ENCODE data around the gene CYB561D1.

GRCh38 chr1:109499661-109500536 is 6.0 kb downstream of the CYB561D1 start:
- TF ChIP-seq CTCF (IDR thresholded peaks at IDR 0.05): no peak
- no peak for TF ChIP-seq POLR2A (IDR thresholded peaks at IDR 0.05)
- TF ChIP-seq POLR2AphosphoS5 (IDR thresholded peaks at IDR 0.05): no peak

Measured in breast epithelium (tissue), 3 donors.